ENCODE results near the gene RPP40.

RPP40 gene

GRCh38 chr6:4964675-4965561 is 38.9 kb downstream of the RPP40 start:
- no peaks in the 10 kb centered on the region for H3K9me3 ChIP-seq (ENCODE audit: control insufficient read depth in 5 of 5, low read length in 5 of 5)
- H3K9ac ChIP-seq (ENCODE audit: low read length in 5 of 5): no peak overlapping the region
- no peaks in the 10 kb centered on the region for H3K4me1 ChIP-seq (ENCODE audit: control insufficient read depth in 5 of 5, insufficient read depth in 5 of 5, low read length in 5 of 5)
- H3K36me3 ChIP-seq (ENCODE audit: control insufficient read depth in 5 of 5, insufficient read depth in 5 of 5, low read length in 5 of 5): no peaks in the 10 kb centered on the region
- no peak overlapping the region for H3K4me3 ChIP-seq (ENCODE audit: low read depth in 1 of 5, low read length in 5 of 5)
- no peaks in the 10 kb centered on the region for H3K27me3 ChIP-seq (ENCODE audit: control insufficient read depth in 5 of 5, insufficient read depth in 4 of 5, low read length in 5 of 5)
- no peak overlapping the region for H3K27ac ChIP-seq (ENCODE audit: low read depth, low read length)

GRCh38 chr6:4962905-4963304 is 40.9 kb downstream of the RPP40 start:
- H3K4me1 ChIP-seq (ENCODE audit: control insufficient read depth in 5 of 5, insufficient read depth in 5 of 5, low read length in 5 of 5): no peaks in the 10 kb centered on the region
- no peak overlapping the region for H3K4me3 ChIP-seq (ENCODE audit: low read depth in 1 of 5, low read length in 5 of 5)
- H3K27me3 ChIP-seq (ENCODE audit: control insufficient read depth in 5 of 5, insufficient read depth in 4 of 5, low read length in 5 of 5): no peaks in the 10 kb centered on the region
- H3K27ac ChIP-seq (ENCODE audit: low read depth, low read length): no peak overlapping the region
- H3K9ac ChIP-seq (ENCODE audit: low read length in 5 of 5): no peak overlapping the region
- H3K9me3 ChIP-seq (ENCODE audit: control insufficient read depth in 5 of 5, low read length in 5 of 5): no peaks in the 10 kb centered on the region
- H3K36me3 ChIP-seq (ENCODE audit: control insufficient read depth in 5 of 5, insufficient read depth in 5 of 5, low read length in 5 of 5): no peaks in the 10 kb centered on the region

GRCh38 chr6:4961322-4962168 is 42.3 kb downstream of the RPP40 start:
- H3K4me3 ChIP-seq (ENCODE audit: low read depth in 1 of 5, low read length in 5 of 5): no peak overlapping the region
- H3K4me1 ChIP-seq (ENCODE audit: control insufficient read depth in 5 of 5, insufficient read depth in 5 of 5, low read length in 5 of 5): peaks cover 0 to 8% (median 4%) of the 10 kb centered on the region in 5 donors
- H3K36me3 ChIP-seq (ENCODE audit: control insufficient read depth in 5 of 5, insufficient read depth in 5 of 5, low read length in 5 of 5): no peaks in the 10 kb centered on the region
- no peak overlapping the region for H3K9ac ChIP-seq (ENCODE audit: low read length in 5 of 5)
- no peaks in the 10 kb centered on the region for H3K27me3 ChIP-seq (ENCODE audit: control insufficient read depth in 5 of 5, insufficient read depth in 4 of 5, low read length in 5 of 5)
- H3K9me3 ChIP-seq (ENCODE audit: control insufficient read depth in 5 of 5, low read length in 5 of 5): no peaks in the 10 kb centered on the region
- H3K27ac ChIP-seq (ENCODE audit: low read depth, low read length): no peak overlapping the region

GRCh38 chr6:4958624-4959023 is 45.2 kb downstream of the RPP40 start:
- Histone ChIP-seq H3K27me3 (ENCODE audit: control insufficient read depth in 5 of 5, insufficient read depth in 4 of 5, low read length in 5 of 5) (no peaks in the 10 kb centered on the region), H3K36me3 (ENCODE audit: control insufficient read depth in 5 of 5, insufficient read depth in 5 of 5, low read length in 5 of 5) (peaks cover 2 to 17% (median 12%) of the 10 kb centered on the region in 5 donors), H3K9ac (ENCODE audit: low read length in 5 of 5) (no peak overlapping the region), H3K27ac (ENCODE audit: low read depth, low read length) (no peak overlapping the region), H3K4me1 (ENCODE audit: control insufficient read depth in 5 of 5, insufficient read depth in 5 of 5, low read length in 5 of 5) (peaks cover 0 to 8% (median 4%) of the 10 kb centered on the region in 5 donors), H3K9me3 (ENCODE audit: control insufficient read depth in 5 of 5, low read length in 5 of 5) (no peaks in the 10 kb centered on the region), H3K4me3 (ENCODE audit: low read depth in 1 of 5, low read length in 5 of 5) (no peak overlapping the region)

GRCh38 chr6:4957521-4958231 is 46.2 kb downstream of the RPP40 start:
- H3K9me3 ChIP-seq (ENCODE audit: control insufficient read depth in 5 of 5, low read length in 5 of 5): no peaks in the 10 kb centered on the region
- no peak overlapping the region for H3K9ac ChIP-seq (ENCODE audit: low read length in 5 of 5)
- H3K27me3 ChIP-seq (ENCODE audit: control insufficient read depth in 5 of 5, insufficient read depth in 4 of 5, low read length in 5 of 5): no peaks in the 10 kb centered on the region
- H3K4me3 ChIP-seq (ENCODE audit: low read depth in 1 of 5, low read length in 5 of 5): no peak overlapping the region
- no peak overlapping the region for H3K27ac ChIP-seq (ENCODE audit: low read depth, low read length)
- peaks cover 0 to 8% (median 4%) of the 10 kb centered on the region in 5 donors for H3K4me1 ChIP-seq (ENCODE audit: control insufficient read depth in 5 of 5, insufficient read depth in 5 of 5, low read length in 5 of 5)
- peaks cover 2 to 22% (median 16%) of the 10 kb centered on the region in 5 donors for H3K36me3 ChIP-seq (ENCODE audit: control insufficient read depth in 5 of 5, insufficient read depth in 5 of 5, low read length in 5 of 5)

GRCh38 chr6:4956625-4957024 is 47.2 kb downstream of the RPP40 start:
- H3K9ac ChIP-seq (ENCODE audit: low read length in 5 of 5): no peak overlapping the region
- no peaks in the 10 kb centered on the region for H3K9me3 ChIP-seq (ENCODE audit: control insufficient read depth in 5 of 5, low read length in 5 of 5)
- H3K4me1 ChIP-seq (ENCODE audit: control insufficient read depth in 5 of 5, insufficient read depth in 5 of 5, low read length in 5 of 5): peaks cover 0 to 8% (median 4%) of the 10 kb centered on the region in 5 donors
- no peak overlapping the region for H3K4me3 ChIP-seq (ENCODE audit: low read depth in 1 of 5, low read length in 5 of 5)
- no peak overlapping the region for H3K27ac ChIP-seq (ENCODE audit: low read depth, low read length)
- peaks cover 2 to 30% (median 22%) of the 10 kb centered on the region in 5 donors for H3K36me3 ChIP-seq (ENCODE audit: control insufficient read depth in 5 of 5, insufficient read depth in 5 of 5, low read length in 5 of 5)
- no peaks in the 10 kb centered on the region for H3K27me3 ChIP-seq (ENCODE audit: control insufficient read depth in 5 of 5, insufficient read depth in 4 of 5, low read length in 5 of 5)

GRCh38 chr6:4953440-4953839 is 50.4 kb downstream of the RPP40 start:
- H3K9me3 ChIP-seq (ENCODE audit: control insufficient read depth in 5 of 5, low read length in 5 of 5): no peaks in the 10 kb centered on the region
- no peak overlapping the region for H3K9ac ChIP-seq (ENCODE audit: low read length in 5 of 5)
- peaks cover 2 to 50% (median 39%) of the 10 kb centered on the region in 5 donors for H3K36me3 ChIP-seq (ENCODE audit: control insufficient read depth in 5 of 5, insufficient read depth in 5 of 5, low read length in 5 of 5)
- no peak overlapping the region for H3K27ac ChIP-seq (ENCODE audit: low read depth, low read length)
- H3K27me3 ChIP-seq (ENCODE audit: control insufficient read depth in 5 of 5, insufficient read depth in 4 of 5, low read length in 5 of 5): no peaks in the 10 kb centered on the region
- no peak overlapping the region for H3K4me3 ChIP-seq (ENCODE audit: low read depth in 1 of 5, low read length in 5 of 5)
- peaks cover 0 to 8% (median 4%) of the 10 kb centered on the region in 5 donors for H3K4me1 ChIP-seq (ENCODE audit: control insufficient read depth in 5 of 5, insufficient read depth in 5 of 5, low read length in 5 of 5)

GRCh38 chr6:4950836-4951533 is 52.9 kb downstream of the RPP40 start:
- Histone ChIP-seq H3K4me1 (ENCODE audit: control insufficient read depth in 5 of 5, insufficient read depth in 5 of 5, low read length in 5 of 5) (no peaks in the 10 kb centered on the region), H3K27me3 (ENCODE audit: control insufficient read depth in 5 of 5, insufficient read depth in 4 of 5, low read length in 5 of 5) (no peaks in the 10 kb centered on the region), H3K36me3 (ENCODE audit: control insufficient read depth in 5 of 5, insufficient read depth in 5 of 5, low read length in 5 of 5) (peaks cover 0 to 64% (median 45%) of the 10 kb centered on the region in 5 donors), H3K4me3 (ENCODE audit: low read depth in 1 of 5, low read length in 5 of 5) (no peak overlapping the region), H3K9ac (ENCODE audit: low read length in 5 of 5) (no peak overlapping the region), H3K27ac (ENCODE audit: low read depth, low read length) (no peak overlapping the region), H3K9me3 (ENCODE audit: control insufficient read depth in 5 of 5, low read length in 5 of 5) (no peaks in the 10 kb centered on the region)

- H3K4me3 ChIP-seq (ENCODE audit: low read depth in 1 of 5, low read length in 5 of 5): no peak overlapping the region
- H3K27ac ChIP-seq (ENCODE audit: low read depth, low read length): no peak overlapping the region
- no peak overlapping the region for H3K9ac ChIP-seq (ENCODE audit: low read length in 5 of 5)
Observed at GRCh38 chr6:4950076-4950475, 53.8 kb downstream of the RPP40 start.

More at GRCh38 chr6:4950076-4950475, 53.8 kb downstream of the RPP40 start:
- H3K4me1 ChIP-seq (ENCODE audit: control insufficient read depth in 5 of 5, insufficient read depth in 5 of 5, low read length in 5 of 5): no peaks in the 10 kb centered on the region
- peaks cover 0 to 68% (median 51%) of the 10 kb centered on the region in 5 donors for H3K36me3 ChIP-seq (ENCODE audit: control insufficient read depth in 5 of 5, insufficient read depth in 5 of 5, low read length in 5 of 5)
- no peaks in the 10 kb centered on the region for H3K9me3 ChIP-seq (ENCODE audit: control insufficient read depth in 5 of 5, low read length in 5 of 5)
- H3K27me3 ChIP-seq (ENCODE audit: control insufficient read depth in 5 of 5, insufficient read depth in 4 of 5, low read length in 5 of 5): no peaks in the 10 kb centered on the region
